HG03442 (cell line): ENCODE measurements around the gene PMS1.
"Not testable (repeated sequence)": the region's sequence is repeated elsewhere in the genome, so short reads cannot be mapped to it uniquely, and the experiment has no call there.

ENCODE experiments used
- ATAC-seq: cut with Tn5 transposase; IDR thresholded peaks from one replicate; pipeline ENCODE4 v1.9.1; 2021; ENCODE audit warnings: mild to moderate bottlenecking, moderate library complexity; ENCODE audit not compliant: unreplicated experiment

The PMS1 gene

GRCh38 chr2:189803431-189803830 lies 19.2 kb downstream of the PMS1 start:
- no peak for ATAC-seq

GRCh38 chr2:189818249-189819038 lies 34.2 kb downstream of the PMS1 start:
- ATAC-seq: no peak

GRCh38 chr2:189819297-189819704 lies 35.1 kb downstream of the PMS1 start:
- ATAC-seq: no peak

- ATAC-seq: no peak
These were observed 37.9 kb downstream of the PMS1 start for GRCh38 chr2:189821953-189822748.

- no peak for ATAC-seq
These were observed 40.6 kb downstream of the PMS1 start for GRCh38 chr2:189824694-189825396.

- no peak for ATAC-seq
These were observed 41.8 kb downstream of the PMS1 start for GRCh38 chr2:189826039-189826438.

- no peak for ATAC-seq
These were observed 45.0 kb downstream of the PMS1 start for GRCh38 chr2:189829102-189829833.

- no peak for ATAC-seq
These were observed 46.3 kb downstream of the PMS1 start for GRCh38 chr2:189830510-189830909.

GRCh38 chr2:189834059-189834458 lies 49.8 kb downstream of the PMS1 start:
- peak; percentile 41 for ATAC-seq

GRCh38 chr2:189834642-189835041 lies 50.4 kb downstream of the PMS1 start:
- ATAC-seq: not testable (repeated sequence)

- no peak for ATAC-seq
These were observed 51.8 kb downstream of the PMS1 start for GRCh38 chr2:189835855-189836558.

- ATAC-seq: no peak
These were observed 52.4 kb downstream of the PMS1 start for GRCh38 chr2:189836644-189837043.

- ATAC-seq: no peak
These were observed 53.1 kb downstream of the PMS1 start for GRCh38 chr2:189837326-189837725.

GRCh38 chr2:189841019-189841418 lies 56.8 kb downstream of the PMS1 start:
- ATAC-seq: no peak

- ATAC-seq: no peak
These were observed 64.0 kb downstream of the PMS1 start for GRCh38 chr2:189848276-189848675.

GRCh38 chr2:189849550-189849949 lies 65.3 kb downstream of the PMS1 start:
- ATAC-seq: no peak

GRCh38 chr2:189851174-189851826 lies 67.0 kb downstream of the PMS1 start:
- no peak for ATAC-seq

GRCh38 chr2:189854187-189854586 lies 69.9 kb downstream of the PMS1 start:
- ATAC-seq: no peak

- no peak for ATAC-seq
These were observed 70.7 kb downstream of the PMS1 start for GRCh38 chr2:189854940-189855339.

- ATAC-seq: no peak
These were observed 74.0 kb downstream of the PMS1 start for GRCh38 chr2:189858291-189858690.
